IMR-90 (cell line): Measurements from ENCODE around the gene SPARCL1. TPM values are rescaled to one million over a fixed set of nuclear protein-coding genes. Genes with fewer than 3 reads are reported as not detected.

Experiments
- ATAC-seq: fragments of 200-7000 bp; cut with Tn5 transposase; 2 replicates; pipeline ENCODE4 v1.9.1; 2020; ENCODE audit warnings: low read depth, mild to moderate bottlenecking, moderate library complexity
- BruUV-seq: library from RNA; stranded (reverse); fragments of 400-500 nt; replicated peaks from 2 replicates; lab custom pipeline; 2021; lab: Mats Ljungman, UMichigan
- CTCF ChIA-PET: fragments of 300-600 bp; formaldehyde crosslinking; extraction: SDS; loops from one replicate; lab custom pipeline; 2021; ENCODE audit warnings: antibody characterized with exemption; lab: Yijun Ruan, JAX
- POLR2A ChIA-PET: fragments of 300-600 bp; sonication (Branson Sonifier 250); formaldehyde crosslinking; loops from one replicate; lab custom pipeline; 2022; ENCODE audit warnings: antibody characterized with exemption; ENCODE audit not compliant: unreplicated experiment; lab: Charles Lee
- DNase-seq: peaks from one replicate; pipeline ENCODE4 v3.0.0; 2013
- H2AFZ ChIP-seq: replicated peaks from 2 replicates; pipeline ENCODE3; 2013; ENCODE audit warnings: low read length, mild to moderate bottlenecking; ENCODE audit not compliant: poor library complexity
- H2AK5ac ChIP-seq: 2 replicates; pipeline ENCODE4 v1.6.1; 2013; ENCODE audit warnings: low read depth, low read length, inconsistent platforms
- H2AK9ac ChIP-seq: replicated peaks from 2 replicates; pipeline ENCODE3; 2013; ENCODE audit warnings: mild to moderate bottlenecking, low read depth, low read length, moderate library complexity; ENCODE audit not compliant: poor library complexity
- H2BK120ac ChIP-seq: 2 replicates; pipeline ENCODE4 v1.6.1; 2013; ENCODE audit warnings: low read depth, low read length, inconsistent platforms
- H2BK15ac ChIP-seq: 3 replicates; pipeline ENCODE4 v1.6.1; 2013; ENCODE audit warnings: low read depth, low read length, inconsistent platforms
- H2BK20ac ChIP-seq: 2 replicates; pipeline ENCODE4 v1.6.1; 2013; ENCODE audit warnings: low read depth, mild to moderate bottlenecking, inconsistent platforms, low read length, moderate library complexity
- H2BK5ac ChIP-seq: 2 replicates; pipeline ENCODE4 v1.6.1; 2013; ENCODE audit warnings: mild to moderate bottlenecking, low read depth, low read length, inconsistent platforms; ENCODE audit not compliant: poor library complexity, severe bottlenecking
- H3K14ac ChIP-seq: replicated peaks from 2 replicates; pipeline ENCODE4 v1.6.1; 2013; ENCODE audit warnings: low read depth, low read length, inconsistent platforms
- H3K18ac ChIP-seq: 2 replicates; pipeline ENCODE4 v1.6.1; 2013; ENCODE audit warnings: low read depth, low read length, control low read depth
- H3K23ac ChIP-seq: 2 replicates; pipeline ENCODE4 v1.6.1; 2013; ENCODE audit warnings: low read depth, low read length, inconsistent platforms
- H3K27ac ChIP-seq: 2 replicates; pipeline ENCODE4 v1.5.1; 2013; ENCODE audit warnings: mild to moderate bottlenecking, control low read depth, low read length; ENCODE audit not compliant: insufficient read depth
- H3K27me3 ChIP-seq: 2 replicates; pipeline ENCODE4 v1.6.1; 2013; ENCODE audit warnings: low read length; ENCODE audit not compliant: control insufficient read depth, insufficient read depth
- H3K36me3 ChIP-seq: 2 replicates; pipeline ENCODE4 v1.6.1; 2013; ENCODE audit warnings: low read length, mixed read lengths; ENCODE audit not compliant: control insufficient read depth, insufficient read depth
- H3K4ac ChIP-seq: 2 replicates; pipeline ENCODE4 v1.6.1; 2013; ENCODE audit warnings: low read depth, low read length, inconsistent platforms
- H3K4me1 ChIP-seq: 2 replicates; pipeline ENCODE4 v1.6.1; 2013; ENCODE audit warnings: low read length, mixed read lengths; ENCODE audit not compliant: control insufficient read depth, insufficient read depth
- H3K4me2 ChIP-seq: 2 replicates; pipeline ENCODE4 v1.6.1; 2013; ENCODE audit warnings: low read depth, mild to moderate bottlenecking, control low read depth, low read length, moderate library complexity
- H3K4me3 ChIP-seq: 2 replicates; pipeline ENCODE4 v1.5.1; 2013; ENCODE audit warnings: low read depth, mild to moderate bottlenecking, control low read depth, low read length, moderate library complexity; ENCODE audit not compliant: insufficient read depth
- H3K56ac ChIP-seq: 2 replicates; pipeline ENCODE4 v1.6.1; 2013; ENCODE audit warnings: low read length, inconsistent platforms; ENCODE audit not compliant: insufficient read depth; ENCODE audit errors: extremely low read depth
- H3K79me1 ChIP-seq, 2 experiments: 2 replicates each; pipeline ENCODE4 v1.6.1; 2013; ENCODE audit warnings: low read length in 2 of 2, inconsistent platforms in 1 of 2, low read depth in 1 of 2
- H3K9ac ChIP-seq: 2 replicates; pipeline ENCODE4 v1.6.1; 2013; ENCODE audit warnings: low read depth, low read length, control low read depth
- H3K9me1 ChIP-seq: 2 replicates; pipeline ENCODE4 v1.6.1; 2013; ENCODE audit warnings: low read length, inconsistent platforms; ENCODE audit not compliant: insufficient read depth
- H3K9me3 ChIP-seq: 2 replicates; pipeline ENCODE4 v1.6.1; 2013; ENCODE audit warnings: low read length; ENCODE audit not compliant: control insufficient read depth, insufficient read depth
- H4K20me1 ChIP-seq: 2 replicates; pipeline ENCODE4 v1.6.1; 2013; ENCODE audit warnings: low read length, inconsistent platforms; ENCODE audit not compliant: insufficient read depth
- H4K5ac ChIP-seq: 2 replicates; pipeline ENCODE4 v1.6.1; 2013; ENCODE audit warnings: mild to moderate bottlenecking, low read depth, low read length, control low read depth
- H4K8ac ChIP-seq, 2 experiments: 2 replicates each; pipeline ENCODE4 v1.6.1; 2013; ENCODE audit warnings: low read depth in 2 of 2, low read length in 2 of 2, control low read depth in 1 of 2, inconsistent platforms in 1 of 2
- H4K91ac ChIP-seq: 2 replicates; pipeline ENCODE4 v1.6.1; 2013; ENCODE audit warnings: low read depth, low read length, inconsistent platforms; ENCODE audit not compliant: insufficient read depth
- BHLHE40 ChIP-seq: fragments of 150-350 bp; IDR thresholded peaks from 2 replicates; pipeline ENCODE4 v1.6.1; 2016; ENCODE audit warnings: mild to moderate bottlenecking, low read depth, low read length
- CEBPB ChIP-seq: IDR thresholded peaks from 2 replicates; pipeline ENCODE4 v1.6.1; 2012; ENCODE audit warnings: low read depth, low read length, improper control_type of control experiment
- CHD1 ChIP-seq: IDR thresholded peaks from 2 replicates; pipeline ENCODE4 v1.6.1; 2012; ENCODE audit warnings: low read depth, low read length, improper control_type of control experiment
- MAFK ChIP-seq: IDR thresholded peaks from 2 replicates; pipeline ENCODE4 v1.6.1; 2012; ENCODE audit warnings: low read depth, low read length, improper control_type of control experiment
- MAZ ChIP-seq: IDR thresholded peaks from 2 replicates; pipeline ENCODE4 v1.6.1; 2012; ENCODE audit warnings: low read depth, mild to moderate bottlenecking, low read length, improper control_type of control experiment, moderate library complexity, borderline replicate concordance
- POLR2A ChIP-seq: IDR thresholded peaks from 2 replicates; pipeline ENCODE4 v1.6.1; 2012; ENCODE audit warnings: mild to moderate bottlenecking, low read depth, low read length
- RAD21 ChIP-seq: IDR thresholded peaks from 2 replicates; pipeline ENCODE4 v1.6.1; 2012; ENCODE audit warnings: low read length, improper control_type of control experiment
- RFX5 ChIP-seq: IDR thresholded peaks from 2 replicates; pipeline ENCODE4 v1.8.0; 2012; ENCODE audit warnings: low read depth, mild to moderate bottlenecking, low read length, moderate library complexity
- WGBS, 2 experiments: methylation state at CpG; one replicate each; pipeline versions ENCODE4 v1.1.5 to v1.1.7; 2013; ENCODE audit warnings: missing lambda C conversion rate in 2 of 2; ENCODE audit not compliant: insufficient read length in 1 of 2; ENCODE audit errors: extremely low coverage in 2 of 2; 5-methylcytosine and 5-hydroxymethylcytosine counted together
- dilution Hi-C: fragments of 300-500 bp; cut with HindIII; formaldehyde crosslinking; loops from one replicate; pipeline ENCODE4 v1.14.3; 2018; ENCODE audit warnings: low sequenced_read_pairs; ENCODE audit not compliant: unreplicated experiment
- in situ Hi-C: fragments of 300-500 bp; cut with MboI; formaldehyde crosslinking; loops from 3 replicates; pipeline ENCODE4 v1.14.3; 2019; ENCODE audit warnings: low sequenced_read_pairs, inconsistent platforms, mixed read lengths
- intact Hi-C: fragments of 100-400 bp; cut with micrococcal nuclease; formaldehyde crosslinking; loops from 2 replicates; pipeline ENCODE4 v1.10.0; 2022
- polyA plus RNA-seq, 3 experiments: library from polyadenylated mRNA; depleted of rRNA; stranded (reverse); fragments of >200 nt; gene quantifications; 2 replicates each; pipeline ENCODE4 v1.2.3, GENCODE V29; 2012; ENCODE audit warnings: low replicate concordance in 1 of 3
- total RNA-seq: library from RNA; depleted of rRNA; stranded (reverse); fragments of >200 nt; gene quantifications from 2 replicates; pipeline ENCODE4 v1.2.3, GENCODE V29; 2012

SPARCL1 gene
- total and polyA plus RNA-seq, 2 of the 4 experiments (the other 2 are of a cell fraction): not detected

- Histone ChIP-seq H4K8ac (peak overlapping the region; percentile 37 to 80; a peak in 3 of 4 replicates), H3K56ac (peak overlapping the region; percentile 43; the same call in 1 of the 2 replicates), H3K9me3 (no peaks in the 10 kb centered on the region), H3K79me1 (no peaks in the 10 kb centered on the region), H3K23ac (peak overlapping the region; percentile 94), H2BK20ac (peak overlapping the region; percentile 95), H3K4me3 (no peak overlapping the region), H3K18ac (peak overlapping the region; percentile 17; the same call in 1 of the 2 replicates), H3K27me3 (no peaks in the 10 kb centered on the region), H3K4ac (peak overlapping the region; percentile 93), H3K14ac (peak overlapping the region; percentile 81), H3K36me3 (no peaks in the 10 kb centered on the region), H3K4me1 (peaks cover 5% of the 10 kb centered on the region), H3K4me2 (peak overlapping the region; percentile 20; the same call in 1 of the 2 replicates), H3K9me1 (peaks cover 9% of the 10 kb centered on the region), H4K5ac (peak overlapping the region; percentile 2; the same call in 1 of the 2 replicates), H2BK15ac (peak overlapping the region; percentile 86; the same call in 2 of the 3 replicates), H2BK120ac (peak overlapping the region; percentile 96), H4K91ac (peak overlapping the region; percentile 81), H2BK5ac (peak overlapping the region; percentile 67), H4K20me1 (no peaks in the 10 kb centered on the region), H3K27ac (peak overlapping the region; percentile 3; the same call in 1 of the 2 replicates), H2AK9ac (peak overlapping the region; percentile 22), H2AFZ (peak overlapping the region; percentile 78), H3K9ac (no peak overlapping the region), H2AK5ac (peak overlapping the region; percentile 85)
- ATAC-seq (peak; percentile 77), DNase-seq (peak; percentile 85)
- WGBS, 2 experiments: no CpG with 5 or more reads among the region's 4 CpGs
- ChIA-PET CTCF (no interaction called here), POLR2A (no interaction called here)
- intact Hi-C loops (no loop called here), in situ Hi-C loops (no loop called here), dilution Hi-C loops (no loop called here)
- BruUV-seq: no TSS peak
- TF ChIP-seq RAD21: no peak
- no peak for TF ChIP-seq CHD1
- no peak for TF ChIP-seq POLR2A
- TF ChIP-seq CEBPB: peak; percentile 85
- no peak for TF ChIP-seq BHLHE40
- no peak for TF ChIP-seq RFX5
- no peak for TF ChIP-seq MAZ
- 0 out of 2 replicates have a peak, but pooled peaks have one; percentile 3 for TF ChIP-seq MAFK
Observed at GRCh38 chr4:87506974-87507701, 22.0 kb downstream of the SPARCL1 start.
